DOHH2 (cell line): ENCODE measurements around the gene LRRC32.

ENCODE experiments used
- H3F3A ChIP-seq: fragments of 200-600 bp; sonication (generic), shearing (Covaris generic); 2 replicates; pipeline ENCODE4 v1.6.0; 2016; ENCODE audit warnings: antibody characterized with exemption, mild to moderate bottlenecking; ENCODE audit not compliant: control insufficient read depth, insufficient read depth
- H3K27ac ChIP-seq: fragments of 200-600 bp; sonication (generic); 2 replicates; pipeline ENCODE4 v1.5.1; 2014; ENCODE audit warnings: low read depth, mild to moderate bottlenecking, low read length, moderate library complexity
- H3K27me3 ChIP-seq: fragments of 200-600 bp; sonication (generic); 2 replicates; pipeline ENCODE4 v1.6.1; 2014; ENCODE audit warnings: mild to moderate bottlenecking, low read length, mixed read lengths; ENCODE audit not compliant: control insufficient read depth
- H3K36me3 ChIP-seq: fragments of 200-600 bp; sonication (generic); 2 replicates; pipeline ENCODE4 v1.6.1; 2014; ENCODE audit warnings: mild to moderate bottlenecking, low read length, moderate library complexity, mixed read lengths; ENCODE audit not compliant: control insufficient read depth
- H3K4me1 ChIP-seq: fragments of 200-600 bp; sonication (generic); 2 replicates; pipeline ENCODE4 v1.6.1; 2014; ENCODE audit warnings: mild to moderate bottlenecking, low read length, mixed read lengths; ENCODE audit not compliant: control insufficient read depth
- H3K4me2 ChIP-seq: fragments of 200-600 bp; sonication (generic); 2 replicates; pipeline ENCODE4 v1.6.0; 2014; ENCODE audit warnings: mild to moderate bottlenecking, low read length, moderate library complexity
- H3K4me3 ChIP-seq: fragments of 200-600 bp; sonication (generic); 2 replicates; pipeline ENCODE4 v1.5.1; 2014; ENCODE audit warnings: mild to moderate bottlenecking, low read length, mixed read lengths
- H3K79me2 ChIP-seq: fragments of 200-600 bp; sonication (generic); 2 replicates; pipeline ENCODE4 v1.6.1; 2014; ENCODE audit warnings: mild to moderate bottlenecking, low read length, mixed read lengths; ENCODE audit not compliant: control insufficient read depth
- H3K9me2 ChIP-seq: fragments of 200-600 bp; sonication (generic); replicated peaks from 2 replicates; pipeline ENCODE4 v1.6.1; 2014; ENCODE audit warnings: mild to moderate bottlenecking, low read length, mixed read lengths; ENCODE audit not compliant: control insufficient read depth
- H3K9me3 ChIP-seq: fragments of 200-600 bp; sonication (generic); 2 replicates; pipeline ENCODE4 v1.6.1; 2014; ENCODE audit warnings: antibody characterized with exemption, low read length, mixed read lengths; ENCODE audit not compliant: control insufficient read depth, insufficient read depth
- H4K20me1 ChIP-seq: fragments of 200-600 bp; sonication (generic); 2 replicates; pipeline ENCODE4 v1.6.0; 2014; ENCODE audit warnings: low read depth, mild to moderate bottlenecking, antibody characterized with exemption, low read length, moderate library complexity; ENCODE audit not compliant: control insufficient read depth, insufficient read depth
- EZH2phosphoT487 ChIP-seq: fragments of 200-600 bp; sonication (generic); IDR thresholded peaks from 2 replicates; pipeline ENCODE4 v1.6.1; 2017; ENCODE audit warnings: borderline replicate concordance, mild to moderate bottlenecking, antibody characterized with exemption, low read length, moderate library complexity, mixed read lengths
- TF ChIP-seq, protein P1 (sequence below): fragments of 200-600 bp; sonication (generic); IDR thresholded peaks from one replicate; pipeline ENCODE4 v1.5.1; 2014; ENCODE audit warnings: antibody characterized with exemption, mild to moderate bottlenecking, low read depth, low read length; ENCODE audit not compliant: poor library complexity, severe bottlenecking

LRRC32 gene

DNA sequence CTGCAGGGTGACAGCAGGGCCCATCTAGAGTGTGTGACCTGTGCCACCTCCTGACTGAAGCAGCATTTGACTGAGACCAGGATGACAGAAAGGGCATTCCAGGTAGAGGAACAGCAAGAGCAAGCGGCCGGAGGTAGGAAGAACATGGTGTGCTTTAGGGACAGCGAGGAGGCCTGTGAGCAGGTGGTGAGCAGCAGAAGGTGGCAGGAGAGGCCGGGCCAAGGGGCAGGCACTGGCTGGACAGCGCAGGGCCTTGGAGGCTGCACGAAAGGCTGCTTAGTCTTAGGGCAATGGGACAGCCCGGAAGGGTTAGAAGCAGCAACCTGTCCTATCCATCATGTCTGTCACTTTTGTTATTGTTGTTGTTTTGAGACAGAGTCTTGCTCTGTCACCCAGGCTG lies 17.6 kb upstream of the LRRC32 start:
- Histone ChIP-seq H4K20me1 (no peaks in the 10 kb centered on the region), H3K27ac (no peak overlapping the region), H3K79me2 (no peaks in the 10 kb centered on the region), H3K4me3 (no peak overlapping the region), H3K4me1 (peaks cover 18% of the 10 kb centered on the region), H3K27me3 (peaks cover 3% of the 10 kb centered on the region; the same call in 1 of the 2 replicates), H3K36me3 (no peaks in the 10 kb centered on the region), H3F3A (no peaks in the 10 kb centered on the region), H3K4me2 (no peak overlapping the region), H3K9me2 (no peaks in the 10 kb centered on the region), H3K9me3 (no peaks in the 10 kb centered on the region)
- TF ChIP-seq, protein P1, sequence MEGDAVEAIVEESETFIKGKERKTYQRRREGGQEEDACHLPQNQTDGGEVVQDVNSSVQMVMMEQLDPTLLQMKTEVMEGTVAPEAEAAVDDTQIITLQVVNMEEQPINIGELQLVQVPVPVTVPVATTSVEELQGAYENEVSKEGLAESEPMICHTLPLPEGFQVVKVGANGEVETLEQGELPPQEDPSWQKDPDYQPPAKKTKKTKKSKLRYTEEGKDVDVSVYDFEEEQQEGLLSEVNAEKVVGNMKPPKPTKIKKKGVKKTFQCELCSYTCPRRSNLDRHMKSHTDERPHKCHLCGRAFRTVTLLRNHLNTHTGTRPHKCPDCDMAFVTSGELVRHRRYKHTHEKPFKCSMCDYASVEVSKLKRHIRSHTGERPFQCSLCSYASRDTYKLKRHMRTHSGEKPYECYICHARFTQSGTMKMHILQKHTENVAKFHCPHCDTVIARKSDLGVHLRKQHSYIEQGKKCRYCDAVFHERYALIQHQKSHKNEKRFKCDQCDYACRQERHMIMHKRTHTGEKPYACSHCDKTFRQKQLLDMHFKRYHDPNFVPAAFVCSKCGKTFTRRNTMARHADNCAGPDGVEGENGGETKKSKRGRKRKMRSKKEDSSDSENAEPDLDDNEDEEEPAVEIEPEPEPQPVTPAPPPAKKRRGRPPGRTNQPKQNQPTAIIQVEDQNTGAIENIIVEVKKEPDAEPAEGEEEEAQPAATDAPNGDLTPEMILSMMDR: no peak

DNA sequence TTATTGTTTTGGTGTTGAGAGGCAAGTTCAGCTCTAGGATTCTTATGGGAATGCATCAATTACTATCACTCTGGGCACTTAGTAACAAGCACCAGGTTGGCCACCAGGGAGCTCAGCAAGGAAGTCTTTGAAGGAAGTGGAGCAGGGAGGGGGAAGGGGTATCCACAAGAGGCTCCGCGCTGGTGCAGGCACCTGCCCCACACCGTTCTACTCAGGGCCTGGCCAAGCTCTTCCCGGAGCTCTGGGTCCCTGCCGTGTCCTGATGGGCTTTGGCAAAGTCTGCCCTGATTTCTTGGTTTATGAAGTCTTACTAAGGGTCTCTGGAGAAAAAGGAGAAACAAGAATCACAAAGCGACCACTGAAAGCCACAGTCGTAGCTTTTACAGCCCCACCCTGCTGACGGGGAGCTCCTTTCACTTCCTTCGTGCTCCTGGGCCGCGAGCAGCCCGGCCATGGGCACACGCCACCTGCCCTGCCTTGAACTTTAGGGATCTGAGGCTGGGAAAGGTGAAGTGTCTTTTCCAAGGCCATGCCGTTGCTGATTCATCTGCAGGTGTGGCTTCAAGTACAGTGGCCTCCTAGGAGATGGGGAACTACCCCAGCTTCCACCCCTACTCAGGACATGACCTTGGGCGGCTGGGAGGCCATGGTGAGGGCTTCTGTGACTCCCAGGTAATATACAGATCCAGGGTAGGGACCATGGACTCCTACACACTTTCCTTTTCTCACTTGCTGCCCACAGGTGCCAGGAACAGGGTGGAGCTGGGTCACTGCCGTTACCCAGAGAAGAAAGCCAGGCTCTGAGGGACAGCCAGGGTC lies 15.9 kb upstream of the LRRC32 start:
- Histone ChIP-seq H3K4me1 (peaks cover 28% of the 10 kb centered on the region), H3K4me2 (peak overlapping the region; percentile 50), H3K9me3 (no peaks in the 10 kb centered on the region), H3K9me2 (no peaks in the 10 kb centered on the region), H3K79me2 (no peaks in the 10 kb centered on the region), H3K36me3 (no peaks in the 10 kb centered on the region), H3K27ac (no peak overlapping the region), H3F3A (no peaks in the 10 kb centered on the region), H4K20me1 (no peaks in the 10 kb centered on the region), H3K4me3 (peak overlapping the region; percentile 11; the same call in 1 of the 2 replicates), H3K27me3 (peaks cover 3% of the 10 kb centered on the region; the same call in 1 of the 2 replicates)
- TF ChIP-seq EZH2phosphoT487: no peak
- TF ChIP-seq, protein P1: no peak

DNA sequence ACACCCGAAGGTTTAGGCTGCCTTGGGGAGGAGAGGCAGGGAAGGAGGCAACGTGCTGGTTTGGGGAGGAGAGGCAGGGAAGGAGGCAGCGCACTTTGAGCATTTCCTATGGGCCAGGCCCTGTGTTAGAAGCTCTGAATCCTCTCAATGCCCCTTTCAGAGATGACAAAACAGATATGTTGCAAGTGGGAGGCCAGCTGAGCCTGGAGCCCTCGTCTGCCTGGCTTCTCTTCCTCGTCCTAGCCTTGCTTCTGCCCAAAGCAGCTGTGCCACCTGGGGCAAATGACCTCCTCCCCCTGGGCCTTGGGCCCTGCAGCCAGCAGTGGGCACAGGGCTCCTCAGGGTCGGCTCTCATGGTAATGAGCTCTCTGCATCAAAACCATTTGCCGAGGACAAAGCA lies 15.3 kb upstream of the LRRC32 start:
- peaks cover 3% of the 10 kb centered on the region; the same call in 1 of the 2 replicates for H3K27me3 ChIP-seq

More for the DNA sequence above, 15.3 kb upstream of the LRRC32 start:
- H3K27ac ChIP-seq: no peak overlapping the region
- no peaks in the 10 kb centered on the region for H3F3A ChIP-seq
- no peaks in the 10 kb centered on the region for H4K20me1 ChIP-seq
- H3K4me1 ChIP-seq: peaks cover 31% of the 10 kb centered on the region
- H3K79me2 ChIP-seq: no peaks in the 10 kb centered on the region
- no peaks in the 10 kb centered on the region for H3K36me3 ChIP-seq
- peak overlapping the region; percentile 50 for H3K4me2 ChIP-seq
- TF ChIP-seq, protein P1: no peak
- no peaks in the 10 kb centered on the region for H3K9me3 ChIP-seq
- H3K4me3 ChIP-seq: no peak overlapping the region
- H3K9me2 ChIP-seq: no peaks in the 10 kb centered on the region
